GM18502 (cell line): ENCODE results near the gene MLC1.

Experiments used
- ATAC-seq: cut with Tn5 transposase; IDR thresholded peaks from one replicate; pipeline ENCODE4 v1.9.1; 2021; ENCODE audit warnings: mild to moderate bottlenecking; ENCODE audit not compliant: unreplicated experiment, poor library complexity

Gene MLC1

DNA sequence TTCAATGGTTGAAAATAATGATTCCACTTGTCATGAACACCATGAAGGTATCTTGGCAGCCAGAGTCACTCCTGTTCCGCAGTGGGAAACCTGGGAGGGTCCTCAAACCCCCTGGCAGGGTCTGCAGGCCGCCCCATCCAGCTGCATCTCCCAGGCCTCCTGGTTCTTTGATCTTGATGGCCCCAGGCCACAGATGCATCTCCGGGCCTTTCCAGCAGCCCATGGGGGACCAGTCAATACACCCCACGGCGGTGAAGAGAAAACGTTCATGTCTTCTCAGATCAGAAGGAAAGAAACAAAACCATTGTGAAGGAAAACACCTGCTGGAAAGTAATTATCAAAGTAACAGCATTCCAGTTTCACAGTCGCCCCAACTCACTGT, 25.4 kb downstream of the MLC1 start:
- ATAC-seq, result no peak

DNA sequence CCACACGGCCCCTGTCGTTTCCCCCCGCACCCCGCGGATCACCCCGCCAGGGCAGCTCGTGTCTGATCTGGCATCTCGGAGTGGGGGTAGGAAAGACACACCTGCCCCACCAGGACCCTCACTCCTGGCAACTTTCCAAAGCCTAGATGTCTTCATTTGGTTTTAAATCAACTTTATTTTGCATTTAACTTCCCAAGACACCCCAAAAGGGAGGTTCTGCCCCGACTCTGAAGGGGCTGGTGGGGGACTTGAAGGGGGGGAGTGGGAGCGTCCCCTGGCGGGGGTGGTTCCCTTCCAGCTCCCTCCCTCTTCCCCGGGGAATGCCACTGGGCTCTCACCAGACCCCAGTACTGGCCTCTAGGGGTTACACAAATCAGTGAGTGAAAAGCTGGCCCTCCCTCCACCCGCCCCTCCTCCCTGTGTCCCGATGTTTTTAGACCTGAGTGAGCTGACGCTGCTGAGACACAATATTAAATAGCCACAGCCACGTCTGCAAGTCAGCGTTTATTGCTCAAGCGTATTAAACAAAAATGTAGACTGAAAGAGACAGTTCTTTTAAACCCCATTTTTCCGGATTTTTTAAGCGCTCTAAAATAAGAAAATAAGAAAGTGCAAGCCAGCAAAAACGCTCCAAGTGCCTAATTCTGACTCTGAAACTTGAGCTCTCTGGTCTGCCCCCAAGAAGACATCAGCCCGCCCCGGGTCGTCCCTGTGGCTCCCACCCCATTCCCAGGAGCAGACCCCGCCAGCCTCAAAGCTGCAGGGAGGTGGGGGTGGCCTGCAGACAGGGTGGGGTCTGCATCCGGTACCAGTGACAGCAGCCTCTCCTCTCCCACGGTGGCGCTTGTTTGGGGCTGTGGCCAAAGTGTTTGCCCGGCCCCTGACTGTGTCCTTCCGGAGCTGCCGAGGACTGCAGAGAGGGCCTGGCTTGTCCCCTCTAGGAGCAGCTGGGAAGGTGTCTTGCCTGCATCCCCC, 26.0 kb downstream of the MLC1 start:
- ATAC-seq, result no peak

DNA sequence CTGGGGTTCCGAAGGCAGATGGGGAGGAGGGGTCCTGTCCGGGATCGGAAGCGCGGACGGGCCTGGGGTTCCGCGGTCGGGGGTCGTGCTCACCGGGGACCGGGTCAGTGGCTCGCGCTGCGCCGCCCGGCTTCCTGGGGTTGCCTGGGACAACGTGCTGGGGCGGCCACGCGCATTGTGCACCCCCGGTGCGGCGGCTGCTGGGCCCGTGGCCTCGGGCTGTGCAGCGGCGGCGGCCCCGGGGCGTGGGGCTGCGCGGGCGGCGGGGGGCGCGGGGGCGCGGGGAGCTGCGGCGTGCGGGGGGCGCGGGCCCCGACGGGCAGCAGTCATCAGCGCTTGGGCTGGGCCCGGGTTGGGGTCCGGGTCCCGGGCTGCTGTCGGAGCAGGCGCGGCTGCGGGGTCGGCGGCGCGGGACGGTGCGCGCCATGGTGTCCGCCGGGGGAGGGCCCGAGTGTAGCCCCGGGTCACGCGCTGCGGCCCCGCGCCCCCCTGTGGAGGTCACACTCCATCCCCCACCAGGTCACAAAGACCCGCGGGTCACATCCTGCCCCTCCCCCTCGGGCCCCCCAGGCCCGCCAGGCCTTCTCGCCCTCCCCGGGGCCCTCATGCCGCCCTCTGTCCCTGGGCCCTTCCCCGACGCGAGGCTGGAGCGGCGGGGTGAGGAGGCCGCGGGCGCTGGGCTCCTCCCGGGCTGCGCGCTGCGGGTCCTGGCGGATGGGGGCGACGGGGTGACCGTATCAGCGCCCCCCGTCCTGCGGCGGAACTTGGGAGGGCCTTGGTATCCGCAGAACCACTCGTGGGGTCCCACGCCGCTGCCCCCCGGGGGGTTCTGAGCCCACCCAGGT, 26.9 kb downstream of the MLC1 start, which contains the start of gene TTLL8:
Gene TTLL8, minus strand, starts transcription at position 238 of the 845 bp plus-strand sequence.
- ATAC-seq, result no peak

DNA sequence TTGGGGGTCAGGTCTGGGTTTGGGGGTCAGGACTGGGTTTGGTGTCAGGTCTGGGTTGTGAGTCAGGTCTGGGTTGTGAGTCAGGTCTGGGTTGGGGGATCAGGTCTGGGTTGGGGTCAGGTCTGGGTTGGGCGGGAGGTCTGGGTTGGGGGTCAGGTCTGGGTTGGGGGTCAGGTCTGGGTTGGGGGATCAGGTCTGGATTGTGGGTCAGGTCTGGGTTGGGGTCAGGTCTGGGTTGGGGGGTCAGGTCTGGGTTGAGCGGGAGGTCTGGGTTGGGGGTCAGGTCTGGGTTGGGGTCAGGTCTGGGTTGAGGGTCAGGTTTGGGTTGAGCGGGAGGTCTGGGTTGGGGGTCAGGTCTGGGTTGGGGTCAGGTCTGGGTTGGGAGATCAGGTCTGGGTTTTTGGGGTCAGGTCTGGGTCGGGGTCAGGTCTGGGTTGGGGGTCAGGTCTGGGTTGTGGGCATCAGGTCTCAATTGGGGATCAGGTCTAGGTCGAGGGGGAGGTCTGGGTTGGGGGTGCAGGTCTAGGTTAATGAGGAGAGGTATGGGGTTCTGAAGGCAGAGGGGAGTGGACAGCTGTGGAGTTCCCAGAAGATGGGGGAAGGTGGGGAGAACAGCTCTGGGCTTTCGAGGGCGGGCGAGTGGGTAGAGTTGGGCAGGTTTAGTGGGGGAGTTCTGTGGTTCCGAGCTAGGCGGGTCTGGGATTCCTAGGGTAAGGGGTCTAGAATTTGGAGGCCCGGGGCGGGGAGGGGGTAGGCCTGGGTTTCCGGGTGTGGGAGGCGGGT, 27.8 kb downstream of the MLC1 start:
- no peak for ATAC-seq

DNA sequence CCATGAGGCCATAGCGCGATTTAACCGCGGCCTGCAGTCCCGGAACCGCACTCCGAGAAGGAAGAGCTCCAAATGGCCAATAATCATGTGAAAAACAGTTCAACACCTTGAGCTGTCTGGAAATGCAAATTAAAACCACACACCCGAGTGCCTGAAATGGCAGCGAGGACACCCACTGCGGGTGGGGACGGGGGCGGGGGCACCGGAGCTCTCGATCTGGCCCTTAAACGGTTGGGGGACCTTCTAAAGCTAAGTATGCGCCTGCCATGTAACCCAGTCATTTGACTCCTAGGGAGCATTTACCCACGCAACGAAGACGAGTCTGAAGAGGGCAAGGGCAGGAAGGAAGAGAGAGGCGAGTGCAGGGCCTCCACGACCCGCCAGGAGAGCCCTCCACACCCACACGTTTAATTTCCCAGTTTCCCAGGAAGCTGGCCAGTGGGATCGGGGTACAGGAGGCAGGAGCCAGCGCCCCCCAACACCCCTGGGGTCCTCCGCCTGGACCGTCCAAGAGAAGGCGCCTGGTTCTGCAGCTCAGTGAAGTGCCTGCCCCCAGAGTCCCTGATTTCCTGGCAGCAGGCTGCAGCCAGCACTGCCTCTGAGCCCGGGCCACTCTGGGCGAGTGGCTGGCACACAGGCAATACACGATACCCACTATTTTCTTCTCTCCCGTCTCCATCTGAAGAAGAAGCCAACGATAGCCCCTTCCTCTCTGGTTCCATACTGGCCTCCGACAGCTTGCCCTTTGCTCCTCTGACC, 28.8 kb downstream of the MLC1 start:
- no peak for ATAC-seq

DNA sequence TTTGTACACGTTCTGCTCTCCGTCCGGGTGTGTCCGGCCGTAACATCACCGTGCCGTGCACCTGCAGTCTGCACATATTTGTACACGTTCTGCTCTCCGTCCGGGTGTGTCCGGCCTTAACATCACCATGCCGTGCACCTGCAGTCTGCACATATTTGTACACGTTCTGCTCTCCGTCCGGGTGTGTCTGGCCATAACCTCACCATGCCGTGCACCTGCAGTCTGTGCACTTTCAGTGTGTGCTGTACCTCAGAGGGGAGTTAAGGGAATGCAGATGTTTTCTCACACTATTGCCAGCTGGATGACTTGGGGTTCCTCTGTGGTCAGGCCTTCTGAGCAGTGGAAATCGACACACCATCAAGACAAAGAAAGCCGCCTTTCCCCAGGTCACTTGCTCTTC, 31.4 kb downstream of the MLC1 start:
- no peak for ATAC-seq

DNA sequence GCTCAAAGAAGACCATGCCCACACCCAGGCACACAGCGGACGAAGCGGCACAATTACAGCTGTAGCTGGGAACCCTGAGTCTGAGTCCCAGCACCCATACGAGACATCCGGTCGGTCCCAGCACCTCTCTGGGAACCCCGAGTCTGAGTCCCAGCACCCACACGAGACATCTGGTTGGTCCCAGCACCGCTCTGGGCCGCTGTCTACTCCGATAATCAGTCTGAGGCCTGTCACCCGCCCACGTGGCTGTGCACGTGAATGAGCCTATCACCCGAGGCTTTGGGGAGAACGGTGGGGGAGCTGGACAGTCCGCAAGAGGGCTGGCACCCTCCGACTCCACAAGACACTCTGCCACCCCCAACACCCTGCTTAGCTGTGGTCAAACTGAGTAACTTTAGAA, 33.3 kb downstream of the MLC1 start:
- no peak for ATAC-seq

DNA sequence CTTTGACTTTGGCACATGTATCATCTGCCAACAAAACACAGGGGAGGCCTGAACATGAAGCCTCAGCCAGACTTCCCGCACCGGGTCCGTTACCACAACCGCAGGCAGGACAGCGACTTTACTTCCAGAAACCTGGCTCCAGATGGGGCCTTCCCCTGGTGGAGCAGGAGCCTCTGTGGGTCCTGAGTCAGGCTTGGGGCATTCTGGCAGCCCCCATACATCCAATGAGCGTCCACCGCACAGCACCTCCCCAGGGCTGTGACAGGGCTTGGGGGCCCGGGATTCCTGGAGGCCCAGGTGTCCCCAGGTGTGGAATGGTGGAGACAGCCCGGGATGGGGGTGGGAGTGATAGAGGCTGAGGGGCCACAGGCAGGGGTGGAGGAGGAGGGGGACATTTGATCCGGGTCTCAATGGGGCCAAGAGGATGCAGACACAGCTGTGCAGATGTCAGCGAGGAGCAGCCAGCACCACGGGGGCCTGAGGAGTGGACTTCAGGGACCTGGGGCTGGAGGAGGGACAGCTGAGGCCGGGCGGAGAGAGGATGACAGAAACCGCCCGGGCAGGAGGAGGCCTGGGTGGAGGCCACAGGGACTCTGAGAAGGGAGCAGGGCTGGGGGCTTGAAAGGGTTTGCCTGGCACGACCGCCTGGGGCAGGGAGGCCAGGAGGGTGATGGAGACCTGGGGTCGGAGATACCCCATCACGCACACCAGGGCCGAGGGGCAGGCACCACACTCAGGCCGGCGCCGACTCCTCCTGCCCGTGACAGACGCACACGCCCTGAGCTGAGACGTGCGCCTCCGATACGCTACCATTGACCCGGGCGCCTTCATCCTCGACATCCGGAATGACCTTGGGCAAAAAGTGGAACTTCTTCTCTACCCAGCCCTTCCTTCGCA, 35.7 kb downstream of the MLC1 start:
- no peak for ATAC-seq

DNA sequence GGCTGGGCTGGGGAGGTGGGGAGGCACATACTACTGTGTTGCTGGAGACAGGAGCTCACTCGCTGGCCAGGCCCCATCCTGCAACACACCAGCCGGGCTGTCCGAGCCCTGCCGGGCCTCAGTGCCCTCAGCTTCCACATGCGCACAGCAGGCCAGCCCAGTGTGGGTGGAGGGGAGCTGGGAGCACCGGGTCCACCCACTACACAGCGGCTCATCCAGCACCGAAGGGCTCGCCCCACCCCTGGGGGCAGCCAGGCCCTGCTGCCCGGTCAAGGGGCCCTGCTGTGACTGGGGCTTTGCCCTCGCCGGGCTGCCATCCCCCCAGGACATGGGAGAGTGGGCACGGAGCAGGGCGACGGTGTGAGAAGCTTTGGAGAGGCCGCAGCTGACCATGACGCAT, 36.4 kb downstream of the MLC1 start:
- no peak for ATAC-seq

DNA sequence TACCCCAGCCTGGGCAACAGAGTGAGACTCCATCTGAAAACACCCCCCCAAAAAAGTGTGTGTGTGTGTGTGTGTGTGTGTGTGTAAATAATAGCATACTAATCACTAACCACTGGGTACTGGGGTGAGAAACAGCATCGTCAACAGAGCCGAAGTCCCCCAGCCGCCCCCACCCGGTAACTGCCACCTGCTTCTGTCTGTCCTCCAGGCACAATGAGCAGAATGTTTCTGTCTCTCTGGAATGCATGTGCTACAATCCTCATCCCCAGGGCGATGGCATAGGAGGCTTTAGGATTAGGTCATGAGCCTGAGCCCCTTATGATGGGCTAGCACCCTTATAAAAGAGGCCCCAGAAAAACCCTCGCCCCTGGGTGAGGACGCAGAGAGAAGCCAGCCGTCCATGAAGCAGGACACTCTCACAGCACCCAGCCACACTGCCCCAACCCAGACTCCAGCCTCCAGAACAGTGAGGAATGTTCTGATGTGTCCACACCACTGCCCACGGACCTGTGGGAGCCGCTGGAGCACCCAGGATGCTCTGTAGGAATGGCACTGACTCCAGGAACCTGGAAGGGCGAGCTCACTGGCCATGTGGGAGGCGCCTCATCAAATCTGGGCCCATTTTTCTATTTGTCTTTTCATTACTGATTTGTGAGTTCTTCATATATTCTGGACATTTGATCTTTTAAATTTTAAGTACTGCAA, 37.0 kb downstream of the MLC1 start:
- ATAC-seq, result no peak

DNA sequence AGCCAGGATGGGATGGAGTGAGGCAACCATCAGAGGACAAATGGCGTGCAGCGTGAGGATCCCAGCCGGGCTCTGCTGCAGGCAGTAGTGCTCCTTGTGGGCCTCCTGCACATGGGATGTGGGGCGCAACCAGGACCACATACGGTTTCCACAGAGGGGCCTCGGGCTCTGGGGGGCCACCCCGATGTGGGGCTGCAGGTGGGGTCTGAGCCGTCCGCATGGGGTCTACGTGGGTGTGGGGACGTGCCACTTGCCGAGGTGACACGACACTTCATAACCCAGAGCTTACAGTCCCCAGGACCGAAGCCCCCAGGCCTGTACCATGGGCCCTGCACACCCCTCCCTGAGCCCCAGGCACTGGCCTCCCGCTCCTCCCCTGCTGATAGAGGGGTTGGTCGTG, 37.9 kb downstream of the MLC1 start:
- no peak for ATAC-seq

DNA sequence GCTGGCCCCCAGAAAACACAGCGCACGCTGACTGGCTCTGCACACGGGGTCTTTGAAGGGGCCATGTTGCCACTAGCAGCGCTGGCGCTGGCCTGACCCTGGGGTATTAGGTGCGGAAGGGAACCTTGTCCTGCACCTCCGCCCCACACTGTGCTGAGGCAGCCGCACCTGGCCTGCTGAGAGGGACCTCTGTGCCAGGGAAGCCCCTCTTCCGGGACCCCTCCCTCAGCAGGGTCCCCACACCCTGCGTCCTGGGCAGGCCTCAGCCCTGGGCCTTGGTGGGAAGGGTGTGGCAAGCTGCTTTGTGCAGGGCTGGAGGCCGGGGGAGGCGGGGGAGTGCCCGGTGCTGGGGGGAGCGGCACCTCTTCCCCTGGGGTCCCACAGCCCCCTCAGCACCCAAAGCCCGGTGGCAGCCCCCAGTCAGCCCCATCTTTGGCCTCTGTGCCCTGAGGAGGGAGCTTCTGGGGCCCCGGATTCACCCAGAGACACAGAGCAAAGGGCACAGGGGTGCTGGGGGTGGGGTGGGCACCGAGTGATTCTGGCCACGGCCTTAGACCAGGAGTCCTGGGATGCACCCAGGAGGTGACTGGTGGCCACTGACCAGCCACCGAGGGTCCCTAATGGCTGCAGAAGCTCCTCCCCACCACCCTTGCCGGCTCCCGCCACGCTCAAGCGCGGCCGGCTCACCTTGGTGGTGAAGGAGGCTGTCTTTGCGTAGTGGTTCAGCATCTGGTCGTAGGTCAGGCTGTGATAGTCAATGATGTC, 38.6 kb downstream of the MLC1 start:
- ATAC-seq, result no peak

DNA sequence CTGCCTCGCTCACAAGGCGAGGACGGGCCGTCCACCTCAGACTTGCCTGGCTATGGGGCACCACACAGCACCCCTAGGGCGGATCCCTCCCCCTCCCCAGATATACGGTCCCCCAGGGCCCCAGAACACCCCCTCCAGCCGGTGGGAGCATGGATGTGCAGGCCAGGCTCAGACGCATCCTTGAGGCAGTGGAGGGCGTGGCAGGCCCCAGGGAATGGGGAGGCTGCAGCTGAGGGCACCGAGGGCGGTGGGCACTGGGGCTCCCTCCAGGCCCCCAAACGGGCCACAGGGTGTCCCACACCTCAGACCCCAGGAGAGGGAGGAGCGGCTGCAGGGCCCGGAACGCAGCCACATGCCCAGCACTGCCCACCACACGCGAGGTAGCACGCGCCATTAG, 39.2 kb downstream of the MLC1 start:
- ATAC-seq, result no peak

DNA sequence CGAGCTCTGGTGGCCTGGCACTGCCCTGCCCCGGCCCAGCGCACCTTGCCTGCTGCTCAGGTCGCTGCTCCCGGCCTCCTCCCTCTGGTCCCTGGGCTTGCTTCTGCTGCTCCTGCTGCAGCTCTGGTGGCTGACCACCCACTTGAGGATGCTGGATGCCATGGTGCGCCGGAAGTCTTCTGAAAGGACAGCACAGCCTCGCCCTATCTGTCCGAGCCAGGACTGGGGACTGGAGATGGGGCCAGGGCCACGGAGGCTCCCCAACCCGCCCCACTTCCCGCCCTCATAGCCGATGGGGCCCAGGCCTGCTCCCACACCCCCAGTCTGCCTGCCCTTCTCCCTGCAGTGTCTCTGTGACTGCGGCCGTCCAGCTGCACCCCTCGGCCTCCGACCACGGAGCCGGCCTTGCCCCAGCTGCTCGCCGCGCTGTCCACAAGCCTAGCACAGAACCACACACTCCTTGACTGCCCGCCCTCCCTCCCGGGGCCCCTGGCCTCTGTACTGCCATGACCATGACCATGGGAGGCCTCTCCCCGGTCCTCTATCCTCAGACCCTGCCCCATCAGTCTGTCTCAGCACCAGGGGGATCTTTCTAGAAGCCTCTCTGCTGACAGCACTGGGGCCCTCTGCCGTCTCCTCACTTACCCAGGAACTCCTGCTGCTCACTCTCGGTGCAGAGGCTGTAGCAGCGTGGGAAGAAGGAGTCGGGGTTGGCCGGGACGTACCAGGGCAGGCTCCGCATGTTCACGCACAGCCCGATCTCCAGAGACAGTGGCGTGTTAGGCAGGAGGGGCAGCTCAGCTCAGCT, 39.8 kb downstream of the MLC1 start:
- ATAC-seq, result no peak

DNA sequence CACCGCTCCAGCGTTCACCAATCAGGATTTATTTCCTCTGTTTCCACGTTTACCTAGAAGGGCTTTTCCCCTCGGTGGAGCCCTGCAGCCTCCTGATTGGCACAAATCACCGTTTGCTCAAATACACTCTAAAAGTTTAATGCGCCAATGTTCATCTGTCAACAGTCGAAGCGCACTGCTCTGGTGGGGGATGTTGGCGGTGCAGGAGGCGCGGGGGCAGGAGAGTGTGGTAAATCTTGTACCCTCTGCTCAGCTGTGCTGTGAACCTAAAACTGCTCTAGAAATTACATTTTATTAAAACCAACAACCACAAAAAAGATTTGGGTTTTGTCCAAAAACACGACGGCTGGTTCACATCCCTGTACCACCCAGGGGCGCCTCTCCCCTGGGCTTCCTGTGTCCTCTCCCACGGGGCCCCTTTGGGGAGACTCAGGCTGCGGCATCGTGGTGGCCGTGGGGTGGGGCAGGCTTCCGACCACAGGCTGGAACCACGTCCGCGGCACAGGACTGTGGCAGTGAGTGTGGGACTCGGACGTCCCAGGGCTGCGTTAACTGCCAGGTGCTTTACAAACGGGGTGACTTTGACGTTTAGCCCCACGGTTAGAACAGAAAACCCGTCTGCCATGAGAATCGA, 40.6 kb downstream of the MLC1 start:
- no peak for ATAC-seq

DNA sequence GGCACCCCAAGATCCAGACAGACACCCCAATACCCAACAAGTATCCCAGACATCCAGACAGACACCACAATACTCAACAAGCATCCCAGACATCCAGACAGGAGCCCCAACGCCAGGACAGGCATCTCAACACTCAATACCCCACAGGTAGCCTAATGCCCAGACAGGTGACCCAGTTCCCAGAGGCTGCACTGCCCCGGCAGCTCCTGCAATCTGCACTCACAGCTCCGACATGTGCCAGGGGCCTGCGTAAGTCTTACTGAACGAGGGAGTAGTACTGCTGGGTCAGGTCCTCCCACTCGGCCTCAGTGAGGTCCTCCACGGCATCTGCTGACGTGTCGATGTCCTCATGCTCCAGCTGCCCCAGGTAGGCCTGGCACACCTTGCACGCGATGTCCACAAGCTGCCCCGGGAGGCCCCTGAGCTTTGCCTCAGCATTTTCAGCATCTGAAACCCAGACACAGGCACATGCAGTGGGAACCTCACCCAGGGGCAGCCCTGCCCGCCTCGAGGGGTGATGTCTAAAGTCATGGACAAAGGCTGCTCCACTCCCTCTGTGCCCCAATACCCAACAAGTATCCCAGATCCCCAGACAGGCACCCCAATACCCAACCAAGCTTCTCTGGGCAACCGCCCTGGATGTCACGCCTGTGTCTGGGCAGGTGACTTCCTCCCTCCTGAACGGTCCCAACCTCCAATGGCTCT, 43.7 kb downstream of the MLC1 start:
- ATAC-seq, result no peak
